ENCODE measurements around the gene ZNF385B. TPM values are rescaled to one million over a fixed set of nuclear protein-coding genes. Genes with fewer than 3 reads are reported as not detected.

ZNF385B gene
- polyA plus RNA-seq, 1 donor (not counting 4 experiments of a cell fraction or from before 2014, with no cell fraction given), result 0.17 TPM

GRCh38 chr2:179559108-179559806, 302.2 kb downstream of the ZNF385B start:
- Histone ChIP-seq H3K4me3 (ENCODE audit: control insufficient read depth in 2 of 3, extremely low read depth in 1 of 3, insufficient read depth in 2 of 3, low read depth in 1 of 3, low read length in 3 of 3) (no peak overlapping the region), H3K79me2 (ENCODE audit: control insufficient read depth, insufficient read depth, low read length) (no peaks in the 10 kb centered on the region), H3K9ac (ENCODE audit: control insufficient read depth, extremely low read depth, insufficient read depth, low read length) (no peak overlapping the region), H3K4me1 (ENCODE audit: control insufficient read depth, extremely low read depth, insufficient read depth, low read length) (no peaks in the 10 kb centered on the region), H3K4me2 (ENCODE audit: control insufficient read depth, extremely low read depth, insufficient read depth, low read depth, low read length) (no peak overlapping the region), H3K9me3 (ENCODE audit: control insufficient read depth, low read depth, low read length) (no peaks in the 10 kb centered on the region), H4K20me1 (ENCODE audit: control insufficient read depth, extremely low read depth, insufficient read depth, low read length) (no peaks in the 10 kb centered on the region), H3K9me1 (ENCODE audit: control insufficient read depth, extremely low read depth, insufficient read depth, low read length) (no peaks in the 10 kb centered on the region), H2AFZ (ENCODE audit: control insufficient read depth, low read length) (no peak overlapping the region), H3K36me3 (ENCODE audit: control insufficient read depth in 2 of 2, extremely low read depth in 1 of 2, insufficient read depth in 2 of 2, low read length in 2 of 2) (no peaks in the 10 kb centered on the region), H3K27ac (ENCODE audit: control insufficient read depth, insufficient read depth, low read length) (no peak overlapping the region), H3K27me3 (ENCODE audit: control insufficient read depth, extremely low read depth, insufficient read depth, low read length) (no peaks in the 10 kb centered on the region)
- no peak for TF ChIP-seq EZH2 (IDR thresholded peaks at IDR 0.05; ENCODE audit: low read length)
- TF ChIP-seq CTCF (optimal IDR thresholded peaks at IDR 0.05 in 1 of 3, IDR thresholded peaks at IDR 0.05 in 1 of 3, conservative IDR thresholded peaks at IDR 0.05 in 1 of 3; ENCODE audit: extremely low read depth in 1 of 3, insufficient read depth in 2 of 3, low read length in 3 of 3), result no peak
- DNase-seq (ENCODE audit: low read depth, low spot score) (no peak), FAIRE-seq (no peak)
- dilution Hi-C loops (cut with MboI; ENCODE audit: extremely low pct_ligation_motif_present, low sequenced_read_pairs), result no loop called here

- TF ChIP-seq CTCF (optimal IDR thresholded peaks at IDR 0.05 in 1 of 3, IDR thresholded peaks at IDR 0.05 in 1 of 3, conservative IDR thresholded peaks at IDR 0.05 in 1 of 3; ENCODE audit: extremely low read depth in 1 of 3, insufficient read depth in 2 of 3, low read length in 3 of 3), result no peak
- no peak for TF ChIP-seq EZH2 (IDR thresholded peaks at IDR 0.05; ENCODE audit: low read length)
- H3K79me2 ChIP-seq (ENCODE audit: control insufficient read depth, insufficient read depth, low read length), result no peaks in the 10 kb centered on the region
- no peaks in the 10 kb centered on the region for H3K36me3 ChIP-seq (ENCODE audit: control insufficient read depth in 2 of 2, extremely low read depth in 1 of 2, insufficient read depth in 2 of 2, low read length in 2 of 2)
- H3K27me3 ChIP-seq (ENCODE audit: control insufficient read depth, extremely low read depth, insufficient read depth, low read length), result no peaks in the 10 kb centered on the region
- FAIRE-seq (no peak), DNase-seq (ENCODE audit: low read depth, low spot score) (no peak)
- H3K4me2 ChIP-seq (ENCODE audit: control insufficient read depth, extremely low read depth, insufficient read depth, low read depth, low read length), result no peak overlapping the region
- H3K9me3 ChIP-seq (ENCODE audit: control insufficient read depth, low read depth, low read length), result no peaks in the 10 kb centered on the region
- H2AFZ ChIP-seq (ENCODE audit: control insufficient read depth, low read length), result no peak overlapping the region
- H3K9me1 ChIP-seq (ENCODE audit: control insufficient read depth, extremely low read depth, insufficient read depth, low read length), result no peaks in the 10 kb centered on the region
- H3K4me3 ChIP-seq (ENCODE audit: control insufficient read depth in 2 of 3, extremely low read depth in 1 of 3, insufficient read depth in 2 of 3, low read depth in 1 of 3, low read length in 3 of 3), result no peak overlapping the region
- no peak overlapping the region for H3K27ac ChIP-seq (ENCODE audit: control insufficient read depth, insufficient read depth, low read length)
- no peak overlapping the region for H3K9ac ChIP-seq (ENCODE audit: control insufficient read depth, extremely low read depth, insufficient read depth, low read length)
- no peaks in the 10 kb centered on the region for H4K20me1 ChIP-seq (ENCODE audit: control insufficient read depth, extremely low read depth, insufficient read depth, low read length)
- dilution Hi-C loops (cut with MboI; ENCODE audit: extremely low pct_ligation_motif_present, low sequenced_read_pairs), result no loop called here
- H3K4me1 ChIP-seq (ENCODE audit: control insufficient read depth, extremely low read depth, insufficient read depth, low read length), result no peaks in the 10 kb centered on the region
Observed at GRCh38 chr2:179558010-179558934, 303.1 kb downstream of the ZNF385B start.
